OCI-LY3 (cell line): ENCODE measurements around the gene CDC42SE1.

Experiments used
- H2AFZ ChIP-seq: fragments of 200-600, 300-600 bp; shearing (Covaris generic); 2 replicates; pipeline ENCODE4 v1.6.0; 2014; ENCODE audit warnings: antibody characterized with exemption, low read depth, low read length
- H3K27ac ChIP-seq: fragments of 200-600, 300-600 bp; sonication (generic); 2 replicates; pipeline ENCODE4 v1.5.1; 2014; ENCODE audit warnings: mild to moderate bottlenecking, low read length, moderate library complexity, mixed read lengths
- H3K27me3 ChIP-seq: fragments of 200-600, 300-600 bp; sonication (generic); 2 replicates; pipeline ENCODE4 v1.6.1; 2014; ENCODE audit warnings: low read depth, low read length, mixed read lengths
- H3K36me3 ChIP-seq: fragments of 200-600, 300-600 bp; sonication (generic); replicated peaks from 2 replicates; pipeline ENCODE3; 2014; ENCODE audit warnings: low read depth, low read length, mixed read lengths
- H3K4me1 ChIP-seq: fragments of 300-600, 200-600 bp; sonication (generic); 2 replicates; pipeline ENCODE4 v1.6.1; 2014; ENCODE audit warnings: low read length, mixed read lengths
- H3K4me2 ChIP-seq: fragments of 200-600, 300-600 bp; sonication (generic); 2 replicates; pipeline ENCODE4 v1.6.1; 2014; ENCODE audit warnings: low read length, mixed read lengths
- H3K4me3 ChIP-seq: fragments of 300-600, 200-600 bp; sonication (generic); 2 replicates; pipeline ENCODE4 v1.5.1; 2014; ENCODE audit warnings: antibody characterized with exemption, mild to moderate bottlenecking, low read length, moderate library complexity
- H3K79me2 ChIP-seq: fragments of 300-600, 200-600 bp; shearing (Covaris generic); 2 replicates; pipeline ENCODE4 v1.6.1; 2014; ENCODE audit warnings: mild to moderate bottlenecking, low read length, mixed read lengths
- H3K9ac ChIP-seq: fragments of 300-600, 200-600 bp; shearing (Covaris generic); 2 replicates; pipeline ENCODE4 v1.6.0; 2014; ENCODE audit warnings: mild to moderate bottlenecking, low read length, moderate library complexity
- H3K9me3 ChIP-seq: fragments of 200-600, 300-600 bp; shearing (Covaris generic); 2 replicates; pipeline ENCODE4 v1.6.1; 2014; ENCODE audit warnings: low read length, mixed read lengths; ENCODE audit not compliant: insufficient read depth
- H4K20me1 ChIP-seq: fragments of 200-600, 300-600 bp; sonication (generic); 2 replicates; pipeline ENCODE4 v1.6.1; 2016; ENCODE audit warnings: low read length, mixed read lengths; ENCODE audit not compliant: insufficient read depth
- CTCF ChIP-seq: fragments of 200-600, 300-600 bp; sonication (generic); IDR thresholded peaks from 2 replicates; pipeline ENCODE4 v1.5.1; 2014; ENCODE audit warnings: antibody characterized with exemption, low read length, low read depth
- EZH2phosphoT487 ChIP-seq: fragments of 200-600 bp; shearing (Covaris generic); IDR thresholded peaks from 2 replicates; pipeline ENCODE4 v1.6.1; 2018; ENCODE audit warnings: antibody characterized with exemption, mixed run types, low read depth

CDC42SE1 gene

GRCh38 chr1:151060007-151060656 lies 710 bp upstream of the CDC42SE1 start, which contains the start of gene MLLT11:
TSS of gene MLLT11 (plus strand) at chr1:151060397. CDS start at chr1:151067225, 6,828 bp downstream.
- H3K27me3 ChIP-seq: no peaks in the 10 kb centered on the region
- H3K9me3 ChIP-seq: no peaks in the 10 kb centered on the region
- peak within 1 kb of the TSS; percentile 65 for H3K27ac ChIP-seq
- peak within 1 kb of the TSS; percentile 92 for H2AFZ ChIP-seq
- peaks cover 24% of the 10 kb centered on the region for H3K36me3 ChIP-seq
- peak within 1 kb of the TSS; percentile 96 for H3K4me2 ChIP-seq
- peak within 1 kb of the TSS; percentile 89 for H3K4me3 ChIP-seq
- H3K4me1 ChIP-seq: peaks cover 26% of the 10 kb centered on the region
- H4K20me1 ChIP-seq: peaks cover 23% of the 10 kb centered on the region
- peaks cover 46% of the 10 kb centered on the region for H3K79me2 ChIP-seq
- peak; percentile 33 for TF ChIP-seq CTCF
- TF ChIP-seq EZH2phosphoT487: no peak
- H3K9ac ChIP-seq: peak within 1 kb of the TSS; percentile 95

DNA sequence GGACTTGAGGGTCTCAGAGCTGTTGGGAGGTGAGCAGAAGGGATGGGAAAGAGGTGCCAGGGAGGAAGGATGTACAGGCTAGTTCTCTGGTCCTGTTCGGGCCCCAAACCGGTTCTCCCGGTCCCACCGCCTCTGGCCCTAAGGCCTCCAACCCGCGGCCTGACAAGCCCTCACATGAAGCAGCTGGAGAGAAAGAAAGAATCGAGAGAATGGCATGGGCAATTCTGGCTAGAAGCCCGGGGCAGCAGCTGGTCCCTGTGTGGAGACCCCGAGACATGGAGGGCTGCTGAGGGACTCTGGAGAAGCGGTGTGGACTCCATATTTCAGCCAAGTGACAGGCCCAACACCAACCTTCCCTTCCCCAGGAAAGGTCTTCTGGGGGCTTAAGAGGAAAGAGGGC lies 730 bp downstream of the CDC42SE1 start:
- no peaks in the 10 kb centered on the region for H3K9me3 ChIP-seq
- H3K36me3 ChIP-seq: peaks cover 36% of the 10 kb centered on the region
- H3K4me3 ChIP-seq: peak overlapping the region; percentile 89
- peaks cover 46% of the 10 kb centered on the region for H3K79me2 ChIP-seq
- peak overlapping the region; percentile 95 for H3K9ac ChIP-seq
- H4K20me1 ChIP-seq: peaks cover 23% of the 10 kb centered on the region
- peak overlapping the region; percentile 65 for H3K27ac ChIP-seq
- TF ChIP-seq CTCF: no peak
- H2AFZ ChIP-seq: no peak overlapping the region
- no peaks in the 10 kb centered on the region for H3K27me3 ChIP-seq
- peaks cover 26% of the 10 kb centered on the region for H3K4me1 ChIP-seq
- peak overlapping the region; percentile 96 for H3K4me2 ChIP-seq

DNA sequence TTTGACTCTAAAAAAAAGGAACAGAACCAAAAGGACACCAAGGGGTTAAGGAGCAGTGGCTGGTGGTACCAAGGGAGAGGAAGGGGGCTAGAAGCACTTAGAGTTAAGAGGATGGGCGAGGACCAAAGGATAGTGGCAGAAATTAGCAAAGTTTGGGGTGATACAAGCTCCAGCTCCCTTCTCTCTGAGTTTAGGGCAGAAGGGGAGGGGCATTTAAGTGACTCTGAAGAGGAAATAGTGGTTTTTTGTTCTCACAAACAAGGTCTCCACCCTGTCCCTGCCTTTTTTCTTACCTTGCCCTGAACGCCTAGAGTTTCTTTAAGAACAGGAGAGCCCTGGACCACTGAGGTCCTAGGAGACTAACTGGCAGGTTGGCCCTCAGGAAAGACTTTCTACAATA lies 3.3 kb downstream of the CDC42SE1 start:
- Histone ChIP-seq H3K27ac (no peak overlapping the region), H3K4me3 (no peak overlapping the region), H3K4me2 (no peak overlapping the region), H3K79me2 (peaks cover 46% of the 10 kb centered on the region), H3K4me1 (peaks cover 26% of the 10 kb centered on the region), H3K9me3 (no peaks in the 10 kb centered on the region), H3K9ac (no peak overlapping the region), H4K20me1 (peaks cover 23% of the 10 kb centered on the region), H3K36me3 (peaks cover 54% of the 10 kb centered on the region), H2AFZ (no peak overlapping the region), H3K27me3 (no peaks in the 10 kb centered on the region)
- TF ChIP-seq CTCF: no peak
- no peak for TF ChIP-seq EZH2phosphoT487

- H3K36me3 ChIP-seq: peaks cover 57% of the 10 kb centered on the region
- no peaks in the 10 kb centered on the region for H3K27me3 ChIP-seq
- H3K4me1 ChIP-seq: peaks cover 22% of the 10 kb centered on the region
- no peak overlapping the region for H3K4me2 ChIP-seq
- H4K20me1 ChIP-seq: peaks cover 23% of the 10 kb centered on the region
- no peak overlapping the region for H3K4me3 ChIP-seq
- H3K79me2 ChIP-seq: peaks cover 46% of the 10 kb centered on the region
- TF ChIP-seq CTCF: no peak
- no peak for TF ChIP-seq EZH2phosphoT487
- H3K27ac ChIP-seq: no peak overlapping the region
- no peak overlapping the region for H3K9ac ChIP-seq
- H3K9me3 ChIP-seq: no peaks in the 10 kb centered on the region
- no peak overlapping the region for H2AFZ ChIP-seq
Observed at GRCh38 chr1:151055581-151055980, 3.8 kb downstream of the CDC42SE1 start.
